ENCODE measurements around the gene DPY19L3.
"Not testable (repeated sequence)": the region's sequence is repeated elsewhere in the genome, so short reads cannot be mapped to it uniquely, and the experiment has no call there.

DPY19L3 gene

GRCh38 chr19:32405431-32406160 is at the start of gene DPY19L3:
Gene DPY19L3 (plus strand): TSS chr19:32405770. CDS start chr19:32408254, 2,484 bp downstream.
- H3K9me3 Mint-ChIP-seq = no peaks in the 10 kb centered on the region
- peaks cover 5% of the 10 kb centered on the region for H3K36me3 Mint-ChIP-seq
- no peaks in the 10 kb centered on the region for H3K27me3 Mint-ChIP-seq
- peak within 1 kb of the TSS; percentile 92 for H3K4me3 Mint-ChIP-seq
- peak within 1 kb of the TSS; percentile 92 for H3K27ac Mint-ChIP-seq
- H3K4me1 Mint-ChIP-seq = peaks cover 26% of the 10 kb centered on the region

- peaks cover 34% of the 10 kb centered on the region for H3K36me3 Mint-ChIP-seq
- H3K27me3 Mint-ChIP-seq = no peaks in the 10 kb centered on the region
- H3K9me3 Mint-ChIP-seq = no peaks in the 10 kb centered on the region
- H3K4me1 Mint-ChIP-seq = peaks cover 68% of the 10 kb centered on the region
- H3K27ac Mint-ChIP-seq = no peak overlapping the region
- no peak overlapping the region for H3K4me3 Mint-ChIP-seq
Measured at GRCh38 chr19:32357720-32358119, 47.9 kb upstream of the DPY19L3 start.

GRCh38 chr19:32358321-32358720 is 47.2 kb upstream of the DPY19L3 start:
- H3K36me3 Mint-ChIP-seq = peaks cover 31% of the 10 kb centered on the region
- H3K27ac Mint-ChIP-seq = no peak overlapping the region
- H3K27me3 Mint-ChIP-seq = no peaks in the 10 kb centered on the region
- no peak overlapping the region for H3K4me3 Mint-ChIP-seq
- H3K4me1 Mint-ChIP-seq = peaks cover 70% of the 10 kb centered on the region
- no peaks in the 10 kb centered on the region for H3K9me3 Mint-ChIP-seq

- no peak overlapping the region for H3K4me3 Mint-ChIP-seq
- H3K36me3 Mint-ChIP-seq = peaks cover 20% of the 10 kb centered on the region
- no peaks in the 10 kb centered on the region for H3K27me3 Mint-ChIP-seq
- peaks cover 70% of the 10 kb centered on the region for H3K4me1 Mint-ChIP-seq
- H3K9me3 Mint-ChIP-seq = no peaks in the 10 kb centered on the region
- peak overlapping the region; percentile 8 for H3K27ac Mint-ChIP-seq
Measured at GRCh38 chr19:32359581-32359980, 46.0 kb upstream of the DPY19L3 start.

- no peak overlapping the region for H3K27ac Mint-ChIP-seq
- H3K4me3 Mint-ChIP-seq = no peak overlapping the region
- H3K36me3 Mint-ChIP-seq = peaks cover 25% of the 10 kb centered on the region
- H3K27me3 Mint-ChIP-seq = no peaks in the 10 kb centered on the region
- no peaks in the 10 kb centered on the region for H3K9me3 Mint-ChIP-seq
- peaks cover 72% of the 10 kb centered on the region for H3K4me1 Mint-ChIP-seq
Measured at GRCh38 chr19:32361574-32362317, 43.8 kb upstream of the DPY19L3 start.

- Mint-ChIP-seq H3K4me3 (no peak overlapping the region), H3K9me3 (no peaks in the 10 kb centered on the region), H3K4me1 (peaks cover 73% of the 10 kb centered on the region), H3K36me3 (peaks cover 29% of the 10 kb centered on the region), H3K27ac (no peak overlapping the region), H3K27me3 (no peaks in the 10 kb centered on the region)
Measured at GRCh38 chr19:32362318-32362691, 43.3 kb upstream of the DPY19L3 start.

- Mint-ChIP-seq H3K4me3 (no peak overlapping the region), H3K27me3 (no peaks in the 10 kb centered on the region), H3K27ac (no peak overlapping the region), H3K36me3 (peaks cover 32% of the 10 kb centered on the region), H3K4me1 (peaks cover 79% of the 10 kb centered on the region), H3K9me3 (no peaks in the 10 kb centered on the region)
Measured at GRCh38 chr19:32363175-32363574, 42.4 kb upstream of the DPY19L3 start.

- Mint-ChIP-seq H3K4me1 (peaks cover 79% of the 10 kb centered on the region), H3K27ac (no peak overlapping the region), H3K4me3 (no peak overlapping the region)
Measured at GRCh38 chr19:32363632-32364031, 41.9 kb upstream of the DPY19L3 start.

GRCh38 chr19:32364040-32364439 is 41.5 kb upstream of the DPY19L3 start:
- Mint-ChIP-seq H3K9me3 (no peaks in the 10 kb centered on the region), H3K4me1 (peaks cover 81% of the 10 kb centered on the region)

More at GRCh38 chr19:32363632-32364031, 41.9 kb upstream of the DPY19L3 start:
- Mint-ChIP-seq H3K27me3 (no peaks in the 10 kb centered on the region), H3K36me3 (peaks cover 34% of the 10 kb centered on the region), H3K9me3 (no peaks in the 10 kb centered on the region)

GRCh38 chr19:32367063-32367462 is 38.5 kb upstream of the DPY19L3 start:
- H3K4me1 Mint-ChIP-seq = peaks cover 71% of the 10 kb centered on the region
- H3K9me3 Mint-ChIP-seq = no peaks in the 10 kb centered on the region
- H3K27me3 Mint-ChIP-seq = no peaks in the 10 kb centered on the region
- H3K36me3 Mint-ChIP-seq = peaks cover 41% of the 10 kb centered on the region
- H3K27ac Mint-ChIP-seq = no peak overlapping the region
- no peak overlapping the region for H3K4me3 Mint-ChIP-seq

More at GRCh38 chr19:32364040-32364439, 41.5 kb upstream of the DPY19L3 start:
- Mint-ChIP-seq H3K36me3 (peaks cover 34% of the 10 kb centered on the region), H3K27me3 (no peaks in the 10 kb centered on the region), H3K27ac (no peak overlapping the region), H3K4me3 (no peak overlapping the region)

GRCh38 chr19:32367948-32368536 is 37.5 kb upstream of the DPY19L3 start:
- peak overlapping the region; percentile 51 for H3K27ac Mint-ChIP-seq
- peaks cover 61% of the 10 kb centered on the region for H3K4me1 Mint-ChIP-seq

GRCh38 chr19:32368787-32369186 is 36.8 kb upstream of the DPY19L3 start:
- Mint-ChIP-seq H3K36me3 (peaks cover 45% of the 10 kb centered on the region), H3K27ac (no peak overlapping the region), H3K27me3 (no peaks in the 10 kb centered on the region), H3K4me3 (no peak overlapping the region), H3K9me3 (no peaks in the 10 kb centered on the region), H3K4me1 (peaks cover 54% of the 10 kb centered on the region)

More at GRCh38 chr19:32367948-32368536, 37.5 kb upstream of the DPY19L3 start:
- no peak overlapping the region for H3K4me3 Mint-ChIP-seq
- peaks cover 45% of the 10 kb centered on the region for H3K36me3 Mint-ChIP-seq
- no peaks in the 10 kb centered on the region for H3K27me3 Mint-ChIP-seq
- no peaks in the 10 kb centered on the region for H3K9me3 Mint-ChIP-seq

GRCh38 chr19:32372726-32373517 is 32.6 kb upstream of the DPY19L3 start:
- H3K36me3 Mint-ChIP-seq = peaks cover 38% of the 10 kb centered on the region
- H3K27me3 Mint-ChIP-seq = no peaks in the 10 kb centered on the region
- H3K9me3 Mint-ChIP-seq = no peaks in the 10 kb centered on the region
- H3K4me3 Mint-ChIP-seq = no peak overlapping the region
- H3K27ac Mint-ChIP-seq = no peak overlapping the region
- peaks cover 18% of the 10 kb centered on the region for H3K4me1 Mint-ChIP-seq

- peak overlapping the region; percentile 33 for H3K27ac Mint-ChIP-seq
- peaks cover 11% of the 10 kb centered on the region for H3K4me1 Mint-ChIP-seq
- no peaks in the 10 kb centered on the region for H3K27me3 Mint-ChIP-seq
- no peaks in the 10 kb centered on the region for H3K9me3 Mint-ChIP-seq
- H3K4me3 Mint-ChIP-seq = no peak overlapping the region
- H3K36me3 Mint-ChIP-seq = peaks cover 34% of the 10 kb centered on the region
Measured at GRCh38 chr19:32373585-32374295, 31.8 kb upstream of the DPY19L3 start.

- Mint-ChIP-seq H3K27ac (peak overlapping the region; percentile 33), H3K36me3 (peaks cover 32% of the 10 kb centered on the region)
- not testable (repeated sequence) for H3K4me1 Mint-ChIP-seq, H3K27me3 Mint-ChIP-seq, H3K9me3 Mint-ChIP-seq, H3K4me3 Mint-ChIP-seq
Measured at GRCh38 chr19:32374362-32374761, 31.2 kb upstream of the DPY19L3 start.

Data from activated naive CD4-positive, alpha-beta T cell treated with anti-CD3 and anti-CD28 coated beads, Interleukin-2, amount 50 U/mL, for 24 hours (primary cell).